ENCODE results near the gene GCAT.

The GCAT gene

GRCh38 chr22:37804352-37804880 is 3.3 kb upstream of the GCAT start:
- DNase-seq (ENCODE audit: insufficient read length) (no peak), FAIRE-seq (no peak)
- TF ChIP-seq POLR2A (IDR thresholded peaks at IDR 0.05; ENCODE audit: low read depth, low read length) (no peak), POLR2AphosphoS5 (IDR thresholded peaks at IDR 0.05; ENCODE audit: low read depth, low read length) (no peak), TAF1 (IDR thresholded peaks at IDR 0.05; ENCODE audit: borderline replicate concordance, low read depth, low read length) (no peak)

GRCh38 chr22:37804881-37805809 is 2.6 kb upstream of the GCAT start:
- FAIRE-seq (no peak), DNase-seq (ENCODE audit: insufficient read length) (no peak)
- peak; percentile 59 for TF ChIP-seq POLR2A (IDR thresholded peaks at IDR 0.05; ENCODE audit: low read depth, low read length)
- TF ChIP-seq POLR2AphosphoS5 (IDR thresholded peaks at IDR 0.05; ENCODE audit: low read depth, low read length), result no peak
- TF ChIP-seq TAF1 (IDR thresholded peaks at IDR 0.05; ENCODE audit: borderline replicate concordance, low read depth, low read length), result no peak

- FAIRE-seq, result no peak
Measured at GRCh38 chr22:37805810-37806277, 1.9 kb upstream of the GCAT start.

GRCh38 chr22:37806409-37807333 is 1.1 kb upstream of the GCAT start:
- FAIRE-seq, result no peak
- DNase-seq (ENCODE audit: insufficient read length), result no peak
- TF ChIP-seq POLR2A (IDR thresholded peaks at IDR 0.05; ENCODE audit: low read depth, low read length) (no peak), TAF1 (IDR thresholded peaks at IDR 0.05; ENCODE audit: borderline replicate concordance, low read depth, low read length) (no peak), POLR2AphosphoS5 (IDR thresholded peaks at IDR 0.05; ENCODE audit: low read depth, low read length) (no peak)

More at GRCh38 chr22:37805810-37806277, 1.9 kb upstream of the GCAT start:
- TF ChIP-seq POLR2AphosphoS5 (IDR thresholded peaks at IDR 0.05; ENCODE audit: low read depth, low read length), result no peak
- no peak for DNase-seq (ENCODE audit: insufficient read length)

DNA sequence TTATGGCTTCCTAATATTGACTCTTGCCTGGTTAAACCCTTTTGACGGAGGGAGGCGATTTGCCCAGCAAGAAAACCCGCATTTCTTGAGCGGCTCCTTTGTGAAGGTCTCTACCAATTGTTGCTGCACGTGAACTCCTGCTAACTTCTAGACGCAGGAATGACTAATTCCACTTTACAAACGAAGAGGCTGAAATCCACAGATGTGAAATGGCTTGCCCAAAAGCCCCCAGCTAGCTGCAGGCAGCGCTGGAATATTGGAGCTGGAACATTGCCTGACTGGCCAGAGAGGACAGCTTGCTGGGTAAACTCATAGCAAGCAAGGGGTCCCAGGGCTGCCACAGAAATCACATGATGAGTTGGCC is 542 bp downstream of the GCAT start:
- FAIRE-seq (no peak), DNase-seq (ENCODE audit: insufficient read length) (no peak)
- TF ChIP-seq TAF1 (IDR thresholded peaks at IDR 0.05; ENCODE audit: borderline replicate concordance, low read depth, low read length) (no peak), POLR2AphosphoS5 (IDR thresholded peaks at IDR 0.05; ENCODE audit: low read depth, low read length) (no peak), POLR2A (IDR thresholded peaks at IDR 0.05; ENCODE audit: low read depth, low read length) (no peak)

DNA sequence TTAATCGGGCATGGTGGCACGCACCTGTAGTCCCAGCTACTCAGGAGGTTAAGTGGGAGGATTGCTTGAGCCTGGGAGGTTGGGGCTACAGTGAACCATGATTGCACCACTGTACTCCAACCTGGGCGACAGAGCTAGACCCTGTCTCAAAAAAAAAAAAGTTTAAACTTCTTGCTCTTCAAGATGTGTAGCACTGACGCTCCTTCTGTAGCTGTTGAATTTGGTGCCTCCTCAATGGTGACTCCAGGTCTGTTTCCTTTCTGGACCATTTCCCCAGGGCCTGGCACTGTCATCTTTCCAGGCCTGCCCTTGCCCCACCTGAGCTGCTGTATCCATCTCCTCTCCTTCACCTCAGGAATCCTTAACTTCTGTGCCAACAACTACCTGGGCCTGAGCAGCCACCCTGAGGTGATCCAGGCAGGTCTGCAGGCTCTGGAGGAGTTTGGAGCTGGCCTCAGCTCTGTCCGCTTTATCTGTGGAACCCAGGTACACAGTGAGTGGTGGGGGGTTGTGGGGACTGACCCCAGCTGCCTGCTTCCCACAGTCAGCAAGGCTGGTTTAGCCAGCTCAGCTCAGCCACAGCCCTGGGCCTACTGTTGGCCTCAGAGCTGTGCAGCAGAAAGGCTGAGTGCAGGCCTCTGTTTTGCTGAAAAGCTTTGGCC is 2.1 kb downstream of the GCAT start:
- TF ChIP-seq TAF1 (IDR thresholded peaks at IDR 0.05; ENCODE audit: borderline replicate concordance, low read depth, low read length) (no peak), POLR2A (IDR thresholded peaks at IDR 0.05; ENCODE audit: low read depth, low read length) (no peak), POLR2AphosphoS5 (IDR thresholded peaks at IDR 0.05; ENCODE audit: low read depth, low read length) (no peak)
- no peak for FAIRE-seq
- DNase-seq (ENCODE audit: insufficient read length), result no peak

- DNase-seq (ENCODE audit: insufficient read length) (no peak), FAIRE-seq (no peak)
- TF ChIP-seq TAF1 (IDR thresholded peaks at IDR 0.05; ENCODE audit: borderline replicate concordance, low read depth, low read length) (no peak), POLR2AphosphoS5 (IDR thresholded peaks at IDR 0.05; ENCODE audit: low read depth, low read length) (no peak), POLR2A (IDR thresholded peaks at IDR 0.05; ENCODE audit: low read depth, low read length) (no peak)
Measured at GRCh38 chr22:37811867-37812266, 4.1 kb downstream of the GCAT start.

DNA sequence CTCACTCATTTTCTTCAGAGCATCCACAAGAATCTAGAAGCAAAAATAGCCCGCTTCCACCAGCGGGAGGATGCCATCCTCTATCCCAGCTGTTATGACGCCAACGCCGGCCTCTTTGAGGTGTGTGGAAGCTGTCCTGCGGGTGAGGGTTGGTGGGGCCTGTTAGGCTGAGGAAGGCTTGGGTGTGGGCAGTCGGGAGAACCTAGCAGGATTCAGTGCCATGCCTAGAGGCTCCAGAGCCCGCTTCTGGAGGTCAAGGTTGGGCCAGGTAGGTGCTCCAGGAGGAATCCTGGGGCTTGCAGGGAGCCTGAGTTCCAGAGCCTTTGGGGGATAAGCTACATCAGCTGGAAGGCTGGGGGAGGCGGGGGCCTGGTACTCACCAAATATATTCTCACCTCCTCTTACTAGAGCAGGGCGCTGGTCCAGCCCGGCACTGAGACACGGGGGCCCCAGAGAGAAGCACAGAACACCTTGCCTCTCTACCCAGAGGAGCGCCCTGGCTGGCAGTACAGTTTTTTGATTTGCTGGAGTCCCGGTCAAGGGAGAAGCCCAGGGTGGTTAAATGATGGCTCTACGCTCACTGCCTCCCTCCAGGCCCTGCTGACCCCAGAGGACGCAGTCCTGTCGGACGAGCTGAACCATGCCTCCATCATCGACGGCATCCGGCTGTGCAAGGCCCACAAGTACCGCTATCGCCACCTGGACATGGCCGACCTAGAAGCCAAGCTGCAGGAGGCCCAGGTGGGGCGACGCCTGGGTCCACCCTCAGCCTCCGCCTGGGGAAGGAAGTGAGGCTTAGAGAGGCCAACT is 5.3 kb downstream of the GCAT start:
- TF ChIP-seq TAF1 (IDR thresholded peaks at IDR 0.05; ENCODE audit: borderline replicate concordance, low read depth, low read length) (no peak), POLR2A (IDR thresholded peaks at IDR 0.05; ENCODE audit: low read depth, low read length) (no peak), POLR2AphosphoS5 (IDR thresholded peaks at IDR 0.05; ENCODE audit: low read depth, low read length) (no peak)
- no peak for FAIRE-seq

DNA sequence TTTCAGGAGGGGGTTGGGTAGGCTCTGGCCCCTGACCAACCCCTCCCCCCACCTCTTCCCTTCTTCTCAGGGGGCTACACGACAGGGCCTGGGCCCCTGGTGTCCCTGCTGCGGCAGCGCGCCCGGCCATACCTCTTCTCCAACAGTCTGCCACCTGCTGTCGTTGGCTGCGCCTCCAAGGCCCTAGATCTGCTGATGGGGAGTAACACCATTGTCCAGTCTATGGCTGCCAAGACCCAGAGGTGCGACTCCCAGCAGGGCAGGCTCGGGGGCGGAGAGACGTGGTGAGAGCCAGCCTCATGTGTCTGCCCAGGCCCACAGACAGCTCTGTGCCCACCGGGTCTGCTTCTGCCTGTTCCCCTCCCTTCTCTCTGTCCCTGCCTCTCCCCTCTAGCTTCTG is 7.9 kb downstream of the GCAT start:
- FAIRE-seq (no peak), DNase-seq (ENCODE audit: insufficient read length) (no peak)
- no peak for TF ChIP-seq TAF1 (IDR thresholded peaks at IDR 0.05; ENCODE audit: borderline replicate concordance, low read depth, low read length)
- no peak for TF ChIP-seq POLR2A (IDR thresholded peaks at IDR 0.05; ENCODE audit: low read depth, low read length)
- TF ChIP-seq POLR2AphosphoS5 (IDR thresholded peaks at IDR 0.05; ENCODE audit: low read depth, low read length), result no peak

More for the DNA sequence above, 5.3 kb downstream of the GCAT start:
- DNase-seq (ENCODE audit: insufficient read length), result no peak

GRCh38 chr22:37816543-37817180 is 8.9 kb downstream of the GCAT start:
- no peak for FAIRE-seq
- no peak for TF ChIP-seq POLR2AphosphoS5 (IDR thresholded peaks at IDR 0.05; ENCODE audit: low read depth, low read length)
- no peak for DNase-seq (ENCODE audit: insufficient read length)
